Natural killer cell treated with Interleukin-12 subunit alpha and Interleukin-12 subunit beta and Interleukin-15 and Interleukin-18, amount 100 ng/mL, for 72 hours (primary cell): Measurements from ENCODE around the gene GPHB5. TPM values are rescaled to one million over a fixed set of nuclear protein-coding genes. Genes with fewer than 3 reads are reported as not detected.

ENCODE experiments used
- ATAC-seq, 2 donors: fragments of 150-1000 bp; cut with Tn5 transposase in 1 of 2; sonication (Bioruptor Pico), chemical (Tn5 transposase) in 1 of 2; 2 replicates each; pipeline ENCODE4 v1.10.0; 2021
- DNase-seq: peaks from one replicate; pipeline ENCODE4 v3.0.0; 2022; ENCODE audit warnings: low spot score
- H3K27ac Mint-ChIP-seq, 2 donors: 1 replicate in 1 of 2; 2 replicates in 1 of 2; pipeline ENCODE4 v1.8.0; 2022; ENCODE audit warnings: mixed read lengths in 2 of 2, mild to moderate bottlenecking in 1 of 2, moderate library complexity in 1 of 2
- H3K27me3 Mint-ChIP-seq, 2 donors: 1 replicate in 1 of 2; 2 replicates in 1 of 2; pipeline ENCODE4 v1.8.0; 2022; ENCODE audit warnings: mixed read lengths in 2 of 2
- H3K36me3 Mint-ChIP-seq: one replicate; pipeline ENCODE4 v1.8.0; 2022; ENCODE audit warnings: mixed read lengths
- H3K4me1 Mint-ChIP-seq, 2 donors: 1 replicate in 1 of 2; 2 replicates in 1 of 2; pipeline ENCODE4 v1.8.0; 2022; ENCODE audit warnings: low read depth in 2 of 2, mixed read lengths in 2 of 2, mild to moderate bottlenecking in 1 of 2
- H3K4me3 Mint-ChIP-seq: one replicate; pipeline ENCODE4 v1.8.0; 2022; ENCODE audit warnings: mixed read lengths
- H3K9me3 Mint-ChIP-seq: 2 replicates; pipeline ENCODE4 v1.8.0; 2022; ENCODE audit warnings: mixed read lengths
- total RNA-seq, 2 donors: library from RNA; stranded (reverse); gene quantifications; one replicate each; pipeline ENCODE4 v1.2.3, GENCODE V29; 2022

The GPHB5 gene
- total RNA-seq, 2 donors from 2014 or later = not detected

- ATAC-seq = no peak
- H3K4me3 Mint-ChIP-seq = no peak overlapping the region
- H3K27me3 Mint-ChIP-seq = peaks cover 14 to 64% of the 10 kb centered on the region in 2 donors
- H3K27ac Mint-ChIP-seq = no peak overlapping the region
- no peaks in the 10 kb centered on the region for H3K36me3 Mint-ChIP-seq
- no peaks in the 10 kb centered on the region for H3K4me1 Mint-ChIP-seq
- DNase-seq = no peak
- no peaks in the 10 kb centered on the region for H3K9me3 Mint-ChIP-seq
Measured at GRCh38 chr14:63267171-63267570, 51.6 kb downstream of the GPHB5 start.

GRCh38 chr14:63266106-63266505 is 52.6 kb downstream of the GPHB5 start:
- H3K27me3 Mint-ChIP-seq = peaks cover 19 to 75% of the 10 kb centered on the region in 2 donors
- H3K36me3 Mint-ChIP-seq = no peaks in the 10 kb centered on the region
- ATAC-seq = no peak
- no peaks in the 10 kb centered on the region for H3K9me3 Mint-ChIP-seq
- H3K27ac Mint-ChIP-seq = no peak overlapping the region
- no peak for DNase-seq
- H3K4me3 Mint-ChIP-seq = no peak overlapping the region
- H3K4me1 Mint-ChIP-seq = no peaks in the 10 kb centered on the region

Other genes with a start within 250 kb of the GPHB5 start
- gene RHOJ, start 114.5 kb downstream of the GPHB5 start, total RNA-seq = not detected
- 10 to 100 TPM; 52.4 to 56.4 TPM for gene PPP2R5E, start 224.4 kb upstream of the GPHB5 start, total RNA-seq